Stimulated activated CD8-positive, alpha-beta memory T cell treated with anti-CD3 and anti-CD28 coated beads, Interleukin-7, amount 100 ng/mL, for 48 hours (primary cell): ENCODE results near the gene FMOD.
"Not testable (repeated sequence)": the region's sequence is repeated elsewhere in the genome, so short reads cannot be mapped to it uniquely, and the experiment has no call there.

Experiments
- DNase-seq, 2 donors: peaks; one replicate each; pipeline ENCODE4 v3.0.0-alpha.2; 2020; ENCODE audit warnings: low read depth in 1 of 2; ENCODE audit errors: extremely low read depth in 1 of 2

Gene FMOD

GRCh38 chr1:203326830-203327683, 23.9 kb downstream of the FMOD start:
- DNase-seq: peak; percentile 91 to 92

GRCh38 chr1:203325418-203326091, 25.4 kb downstream of the FMOD start:
- DNase-seq: no peak

- peak in 1 of 2 donors; percentile 48 for DNase-seq
These were observed 25.9 kb downstream of the FMOD start for GRCh38 chr1:203325026-203325417.

DNA sequence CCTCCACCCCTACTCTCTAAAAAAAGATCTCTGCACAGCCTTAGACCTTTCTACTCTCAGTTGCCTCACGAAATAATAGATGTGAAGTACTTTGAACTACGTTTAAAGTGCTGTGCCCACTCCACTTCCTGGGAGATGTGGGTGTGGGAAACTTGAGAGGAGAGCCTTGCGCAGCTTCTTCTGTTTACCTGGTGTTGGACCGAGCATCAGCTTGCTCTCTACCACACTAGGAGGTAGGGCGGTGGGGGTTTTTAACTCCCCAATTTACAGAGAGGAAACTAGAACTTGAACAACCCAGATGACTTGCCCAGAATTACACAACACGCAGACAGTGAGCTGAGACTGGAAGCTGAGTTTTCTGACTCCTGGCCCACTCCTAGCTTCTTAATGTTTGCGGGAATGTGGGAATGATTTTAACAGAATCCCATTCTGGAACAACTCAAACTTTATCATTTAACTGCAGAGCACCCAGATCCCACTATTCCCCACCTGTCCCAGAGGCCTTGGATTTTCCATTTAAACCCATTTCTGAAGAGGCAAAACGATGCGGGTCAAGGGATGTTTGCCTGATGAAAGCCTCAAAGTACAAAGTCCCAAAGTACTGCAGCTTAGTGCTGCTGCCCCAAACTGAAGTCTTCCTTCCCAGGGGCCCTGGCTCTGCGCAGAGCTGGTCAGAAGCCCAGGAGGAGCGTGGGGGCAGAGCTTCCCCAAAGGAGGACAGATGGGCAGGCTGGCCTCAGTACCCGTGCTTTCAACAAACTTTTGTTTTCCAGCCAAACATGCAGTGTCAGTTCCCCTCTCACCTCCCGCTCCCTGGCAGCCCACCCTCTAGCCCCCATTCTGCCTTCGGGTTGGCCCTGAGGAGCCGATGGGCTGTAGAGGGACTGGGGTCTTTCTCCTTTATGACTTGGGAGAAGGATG, 26.6 kb downstream of the FMOD start:
- DNase-seq: no peak

- no peak for DNase-seq
These were observed 27.3 kb downstream of the FMOD start for GRCh38 chr1:203323587-203323986.

DNA sequence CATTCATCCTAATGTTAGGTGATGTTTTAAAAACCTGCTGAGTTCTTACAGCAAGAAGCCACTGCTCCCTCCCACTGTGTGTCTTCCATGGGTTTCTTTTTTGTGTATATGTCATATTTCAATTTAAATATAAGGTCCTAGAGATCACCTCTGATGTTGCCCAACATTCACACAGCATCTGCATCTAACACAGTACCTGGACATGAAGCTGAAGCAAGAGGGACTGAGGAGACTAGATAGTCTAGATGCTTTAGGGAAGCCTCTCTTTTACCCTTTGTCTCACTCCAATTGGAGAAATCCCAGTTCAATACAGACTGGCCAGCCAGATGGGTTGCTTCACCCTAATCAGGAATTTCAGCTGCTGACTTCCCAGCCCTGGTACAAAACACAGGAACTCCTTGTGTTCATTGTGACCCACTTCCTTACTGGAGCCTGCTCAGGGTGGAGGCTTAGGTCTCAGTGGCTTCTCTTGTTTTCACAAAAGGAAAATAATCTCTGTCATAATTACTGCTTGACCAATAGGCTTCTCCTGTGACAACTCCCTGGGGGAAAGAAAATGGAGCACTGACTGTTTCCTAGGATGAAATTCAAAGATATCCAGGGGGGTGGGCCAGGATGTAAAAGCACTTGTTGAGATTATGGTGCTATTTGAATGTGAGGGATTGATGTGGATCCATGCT, 28.3 kb downstream of the FMOD start:
- no peak for DNase-seq

- DNase-seq: no peak
These were observed 29.5 kb downstream of the FMOD start for GRCh38 chr1:203321273-203322052.

DNA sequence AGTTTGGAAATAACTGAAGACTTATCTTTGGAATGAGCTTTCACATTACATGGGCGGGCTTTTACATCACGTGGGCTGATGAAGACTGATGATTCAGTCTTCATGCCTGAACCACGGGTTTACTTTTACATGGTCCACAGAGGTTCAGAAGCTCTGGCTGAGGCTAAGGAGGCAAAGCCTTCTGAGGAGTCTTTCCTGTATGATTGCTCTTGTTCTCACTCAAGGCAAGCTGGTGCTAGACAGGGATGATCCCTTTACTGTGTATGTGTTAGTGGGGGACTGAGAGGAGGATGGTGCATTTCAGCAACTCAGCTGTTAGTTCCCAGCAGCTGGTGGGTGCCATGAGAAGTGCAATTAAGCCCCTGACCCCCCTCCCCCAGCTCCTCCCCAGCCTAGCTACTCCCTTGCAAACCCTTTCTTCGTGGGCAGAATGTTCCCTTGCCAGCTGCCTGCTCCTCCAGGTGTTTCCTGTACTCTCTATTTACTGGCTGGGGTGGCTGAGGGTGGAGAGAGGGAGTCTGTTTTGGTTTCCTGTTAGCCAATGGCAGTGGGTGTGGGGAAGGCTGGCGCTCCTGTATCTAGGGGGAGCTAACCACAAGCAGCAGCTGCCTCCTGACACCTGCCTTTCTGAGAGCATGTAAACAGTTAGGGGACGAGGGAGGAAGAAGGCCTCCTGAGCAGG, 30.2 kb downstream of the FMOD start:
- no peak for DNase-seq

- DNase-seq: no peak
These were observed 32.7 kb downstream of the FMOD start for GRCh38 chr1:203318229-203318517.

DNA sequence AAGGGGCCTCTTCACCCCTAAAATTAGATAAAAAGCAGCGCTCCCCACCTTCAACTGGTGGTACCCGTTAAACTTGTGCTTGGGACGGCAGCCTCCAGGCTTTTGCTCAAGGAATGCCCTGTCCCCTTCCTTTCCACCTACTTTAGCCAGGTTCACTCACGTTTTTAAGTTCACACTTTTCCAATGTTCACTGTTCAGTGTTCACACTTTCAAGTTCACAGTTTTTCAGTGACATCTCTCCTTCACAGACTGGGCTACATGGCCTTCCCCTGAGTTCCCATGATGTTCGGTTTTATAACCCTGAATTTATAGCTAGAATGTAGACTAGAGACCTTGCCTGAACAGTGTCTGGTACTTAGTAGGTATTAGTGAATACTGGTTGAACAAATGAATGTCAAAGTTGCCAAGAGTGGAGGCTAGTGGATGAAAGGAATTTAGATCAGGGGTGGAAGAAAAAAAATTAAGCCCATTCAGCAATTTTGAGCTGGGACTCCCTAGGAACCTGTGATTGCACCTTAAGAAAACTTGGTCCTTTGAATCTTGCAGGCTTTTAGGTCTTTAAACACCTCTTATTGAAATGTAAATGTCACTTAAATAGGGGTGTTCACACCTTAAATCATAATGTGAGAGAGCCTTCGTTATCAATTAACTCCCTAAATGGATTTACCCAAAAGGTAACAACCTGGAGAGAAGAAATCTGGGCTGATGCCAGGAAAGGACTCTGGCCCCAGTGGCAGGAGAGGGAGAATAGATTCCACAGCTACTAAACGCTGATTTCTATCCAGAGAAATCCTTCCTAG, 33.3 kb downstream of the FMOD start:
- DNase-seq: no peak

- DNase-seq: no peak
These were observed 34.3 kb downstream of the FMOD start for GRCh38 chr1:203316626-203317093.

DNA sequence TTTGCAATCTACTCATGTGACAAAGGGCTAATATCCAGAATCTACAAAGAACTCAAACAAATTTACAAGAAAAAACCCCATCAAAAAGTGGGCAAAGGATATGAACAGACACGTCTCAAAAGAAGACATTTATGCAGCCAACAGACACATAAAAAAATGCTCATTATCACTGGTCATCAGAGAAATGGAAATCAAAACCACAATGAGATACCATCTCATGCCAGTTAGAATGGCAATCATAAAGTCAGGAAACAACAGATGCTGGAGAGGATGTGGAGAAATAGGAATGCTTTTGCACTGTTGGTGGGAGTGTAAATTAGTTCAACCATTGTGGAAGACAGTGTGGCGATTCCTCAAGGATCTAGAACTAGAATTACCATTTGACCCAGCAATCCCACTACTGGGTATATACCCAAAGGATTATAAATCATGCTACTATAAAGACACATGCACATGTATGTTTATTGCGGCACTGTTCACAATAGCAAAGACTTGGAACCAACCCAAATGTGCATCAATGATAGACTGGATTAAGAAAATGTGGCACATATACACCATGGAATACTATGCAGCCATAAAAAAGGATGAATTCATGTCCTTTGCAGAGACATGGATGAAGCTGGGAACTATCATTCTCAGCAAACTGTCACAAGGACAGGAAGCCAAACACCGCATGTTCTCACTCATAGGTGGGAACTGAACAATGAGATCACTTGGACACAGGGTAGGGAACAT, 36.7 kb downstream of the FMOD start:
- not testable (repeated sequence) for DNase-seq

GRCh38 chr1:203311368-203312301, 39.3 kb downstream of the FMOD start:
- DNase-seq: no peak

DNA sequence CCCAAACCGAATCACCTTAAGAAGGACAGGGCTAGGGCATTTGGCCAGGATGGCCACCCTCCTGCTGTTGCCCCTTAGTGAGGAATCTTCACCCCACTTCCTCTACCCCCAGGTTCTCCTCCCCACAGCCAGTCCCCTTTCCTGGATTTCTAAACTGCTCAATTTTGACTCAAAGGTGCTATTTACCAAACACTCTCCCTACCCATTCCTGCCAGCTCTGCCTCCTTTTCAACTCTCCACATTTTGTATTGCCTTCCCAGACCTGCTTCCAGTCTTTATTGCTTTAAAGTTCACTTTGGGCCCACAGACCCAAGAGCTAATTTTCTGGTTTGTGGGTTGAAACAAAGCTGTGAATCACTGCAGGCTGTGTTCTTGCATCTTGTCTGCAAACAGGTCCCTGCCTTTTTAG, 42.0 kb downstream of the FMOD start:
- no peak for DNase-seq

GRCh38 chr1:203308328-203308922, 42.5 kb downstream of the FMOD start:
- DNase-seq: no peak

DNA sequence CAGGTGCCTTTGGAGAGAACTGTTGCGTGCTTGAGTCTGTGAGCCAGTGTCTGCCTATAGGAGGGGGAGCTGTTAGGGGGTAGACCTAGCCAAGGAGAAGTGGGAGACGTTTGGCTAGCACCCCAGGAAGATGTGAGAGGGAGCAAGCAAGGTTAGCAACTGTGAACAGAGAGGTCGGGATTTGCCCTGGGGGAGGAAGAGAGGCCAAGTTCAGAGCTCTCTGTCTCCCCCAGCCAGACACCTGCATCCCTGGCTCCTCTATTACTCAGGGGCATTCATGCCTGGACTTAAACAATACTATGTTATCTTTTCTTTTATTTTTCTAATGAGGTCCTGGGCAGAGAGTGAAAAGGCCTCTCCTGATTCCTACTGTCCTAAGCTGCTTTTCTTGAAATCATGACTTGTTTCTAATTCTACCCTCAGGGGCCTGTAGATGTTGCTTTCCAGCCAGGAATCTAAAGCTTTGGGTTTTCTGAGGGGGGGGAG, 43.2 kb downstream of the FMOD start:
- DNase-seq: no peak
